Activated T-helper 1 cell treated with Interleukin-2 at 50 U/mL for 16 hours (primary cell): ENCODE measurements around the gene ICAM1.
"Not testable (repeated sequence)": the region's sequence is repeated elsewhere in the genome, so short reads cannot be mapped to it uniquely, and the experiment has no call there.

ENCODE experiments used
- DNase-seq: peaks from one replicate; pipeline ENCODE4 v3.0.0-alpha.2; 2020; ENCODE audit warnings: low read depth

Gene ICAM1

GRCh38 chr19:10241826-10242449, 29.0 kb upstream of the ICAM1 start:
- DNase-seq: not testable (repeated sequence)

- DNase-seq: no peak
Measured at GRCh38 chr19:10243606-10244005, 27.3 kb upstream of the ICAM1 start.

- no peak for DNase-seq
Measured at GRCh38 chr19:10245189-10245939, 25.6 kb upstream of the ICAM1 start.

GRCh38 chr19:10246511-10246910, 24.4 kb upstream of the ICAM1 start:
- DNase-seq: no peak

- peak; percentile 88 for DNase-seq
Measured at GRCh38 chr19:10251792-10252694, 18.9 kb upstream of the ICAM1 start, which contains the start of gene MRPL4. Gene MRPL4 (plus strand): TSS chr19:10252214. CDS start chr19:10252254, 40 bp downstream.

- no peak for DNase-seq
Measured at GRCh38 chr19:10252707-10253106, 18.2 kb upstream of the ICAM1 start.

- no peak for DNase-seq
Measured at GRCh38 chr19:10254244-10254643, 16.7 kb upstream of the ICAM1 start.

- no peak for DNase-seq
Measured at GRCh38 chr19:10255358-10255757, 15.6 kb upstream of the ICAM1 start.

GRCh38 chr19:10256551-10256950, 14.4 kb upstream of the ICAM1 start:
- DNase-seq: no peak

- DNase-seq: no peak
Measured at GRCh38 chr19:10256970-10257615, 13.8 kb upstream of the ICAM1 start.

GRCh38 chr19:10258080-10258710, 12.7 kb upstream of the ICAM1 start:
- DNase-seq: no peak

- peak; percentile 67 for DNase-seq
Measured at GRCh38 chr19:10259162-10259905, 11.6 kb upstream of the ICAM1 start.

GRCh38 chr19:10260141-10260584, 10.8 kb upstream of the ICAM1 start:
- no peak for DNase-seq

GRCh38 chr19:10262771-10263170, 8.1 kb upstream of the ICAM1 start:
- DNase-seq: no peak

- DNase-seq: no peak
Measured at GRCh38 chr19:10266706-10267105, 4.2 kb upstream of the ICAM1 start.

- DNase-seq: no peak
Measured at GRCh38 chr19:10268071-10268470, 2.8 kb upstream of the ICAM1 start.

- DNase-seq: peak; percentile 74
Measured at GRCh38 chr19:10269333-10270179, 1.4 kb upstream of the ICAM1 start.

GRCh38 chr19:10270180-10270615, 722 bp upstream of the ICAM1 start:
- DNase-seq: peak; percentile 55

- no peak for DNase-seq
Measured at GRCh38 chr19:10271543-10272086, 695 bp downstream of the ICAM1 start.
